Hematopoietic multipotent progenitor cell treated with erythropoietin and hydrocortisone succinate and interleukin-3 and kit ligand, for 6 days (in vitro differentiated cells): ENCODE data around the gene NCAN.
"Not testable (repeated sequence)": the region's sequence is repeated elsewhere in the genome, so short reads cannot be mapped to it uniquely, and the experiment has no call there.

Source experiments
- DNase-seq: peaks from one replicate; pipeline ENCODE4 v3.0.0-alpha.2; 2015

The NCAN gene

GRCh38 chr19:19226204-19226603 lies 14.4 kb downstream of the NCAN start:
- no peak for DNase-seq

GRCh38 chr19:19226663-19227062 lies 14.9 kb downstream of the NCAN start:
- DNase-seq, result no peak

- no peak for DNase-seq
Measured at GRCh38 chr19:19227217-19227616, 15.5 kb downstream of the NCAN start.

- no peak for DNase-seq
Measured at GRCh38 chr19:19229701-19230100, 17.9 kb downstream of the NCAN start.

GRCh38 chr19:19230999-19231398 lies 19.2 kb downstream of the NCAN start:
- no peak for DNase-seq

GRCh38 chr19:19232261-19232721 lies 20.5 kb downstream of the NCAN start:
- DNase-seq, result no peak

GRCh38 chr19:19234220-19234816 lies 22.6 kb downstream of the NCAN start:
- DNase-seq, result no peak

- DNase-seq, result no peak
Measured at GRCh38 chr19:19236173-19236572, 24.4 kb downstream of the NCAN start.

GRCh38 chr19:19238126-19238894 lies 26.6 kb downstream of the NCAN start:
- no peak for DNase-seq

GRCh38 chr19:19239675-19240074 lies 27.9 kb downstream of the NCAN start:
- DNase-seq, result no peak

GRCh38 chr19:19240476-19240875 lies 28.7 kb downstream of the NCAN start:
- DNase-seq, result no peak

GRCh38 chr19:19250196-19250801 lies 38.5 kb downstream of the NCAN start:
- no peak for DNase-seq

- not testable (repeated sequence) for DNase-seq
Measured at GRCh38 chr19:19253409-19253808, 41.7 kb downstream of the NCAN start.

GRCh38 chr19:19256072-19256969 lies 44.6 kb downstream of the NCAN start:
- no peak for DNase-seq

GRCh38 chr19:19257137-19257536 lies 45.4 kb downstream of the NCAN start:
- DNase-seq, result no peak

GRCh38 chr19:19257836-19258588 lies 46.3 kb downstream of the NCAN start:
- DNase-seq, result no peak

GRCh38 chr19:19258589-19259338 lies 47.0 kb downstream of the NCAN start:
- DNase-seq, result no peak

GRCh38 chr19:19259741-19260140 lies 48.0 kb downstream of the NCAN start:
- peak; percentile 51 for DNase-seq

- no peak for DNase-seq
Measured at GRCh38 chr19:19260417-19261214, 48.9 kb downstream of the NCAN start.

GRCh38 chr19:19261350-19262189 lies 49.8 kb downstream of the NCAN start:
- peak; percentile 44 for DNase-seq
